NCI-H1105 treated with DMSO at 0.1 percent for 48 hours (cell line): ENCODE data around the gene MED19.
A peak's percentile ranks its signal among the peaks of the same experiment; 100 is the strongest.
"Not testable (repeated sequence)": the region's sequence is repeated elsewhere in the genome, so short reads cannot be mapped to it uniquely, and the experiment has no call there.

Source experiments
- DNase-seq: peaks from one replicate; lab custom pipeline; 2025; lab: John Stamatoyannopoulos, UW

MED19 gene

GRCh38 chr11:57711414-57712255 is at the start of gene MED19:
MED19 (minus strand) TSS chr11:57712215; CDS start chr11:57712179, 36 bp downstream.
- peak; percentile 96 for DNase-seq

- no peak for DNase-seq
Observed at GRCh38 chr11:57758174-57758573, 46.2 kb upstream of the MED19 start.

- DNase-seq: no peak
Observed at GRCh38 chr11:57752954-57753353, 40.9 kb upstream of the MED19 start.

- DNase-seq: peak; percentile 19
Observed at GRCh38 chr11:57751676-57752253, 39.8 kb upstream of the MED19 start, which contains the start of gene BTBD18. BTBD18 (minus strand) TSS chr11:57751819; CDS start chr11:57751188, 631 bp downstream.

- no peak for DNase-seq
Observed at GRCh38 chr11:57751176-57751575, 39.2 kb upstream of the MED19 start.

- no peak for DNase-seq
Observed at GRCh38 chr11:57746920-57747319, 34.9 kb upstream of the MED19 start.

GRCh38 chr11:57745206-57745605 is 33.2 kb upstream of the MED19 start:
- no peak for DNase-seq

- no peak for DNase-seq
Observed at GRCh38 chr11:57744357-57744756, 32.3 kb upstream of the MED19 start.

GRCh38 chr11:57742087-57742452 is 30.1 kb upstream of the MED19 start:
- DNase-seq: no peak

- DNase-seq: peak; percentile 98
Observed at GRCh38 chr11:57741132-57742086, 29.4 kb upstream of the MED19 start, which contains the start of gene SELENOH. SELENOH (plus strand) TSS chr11:57741491; CDS start chr11:57741596, 105 bp downstream.

GRCh38 chr11:57735619-57736298 is 23.7 kb upstream of the MED19 start:
- no peak for DNase-seq

- DNase-seq: no peak
Observed at GRCh38 chr11:57732661-57733060, 20.6 kb upstream of the MED19 start.

GRCh38 chr11:57729479-57729878 is 17.5 kb upstream of the MED19 start:
- no peak for DNase-seq

GRCh38 chr11:57728829-57729228 is 16.8 kb upstream of the MED19 start:
- no peak for DNase-seq

- DNase-seq: no peak
Observed at GRCh38 chr11:57727185-57727584, 15.2 kb upstream of the MED19 start.

- not testable (repeated sequence) for DNase-seq
Observed at GRCh38 chr11:57716726-57717125, 4.7 kb upstream of the MED19 start.

GRCh38 chr11:57713835-57714234 is 1.8 kb upstream of the MED19 start:
- DNase-seq: no peak

- DNase-seq: peak; percentile 100
Observed at GRCh38 chr11:57712256-57713150, 488 bp upstream of the MED19 start, which contains the start of gene TMX2. TMX2 (plus strand) TSS chr11:57712593; CDS start chr11:57712619, 26 bp downstream.

- no peak for DNase-seq
Observed at GRCh38 chr11:57709802-57710367, 2.1 kb downstream of the MED19 start.

GRCh38 chr11:57705432-57705831 is 6.6 kb downstream of the MED19 start:
- not testable (repeated sequence) for DNase-seq
